GM18508 (cell line): ENCODE measurements around the gene ZNF710.
"Not testable (repeated sequence)": the region's sequence is repeated elsewhere in the genome, so short reads cannot be mapped to it uniquely, and the experiment has no call there.

ENCODE experiments used
- ATAC-seq: cut with Tn5 transposase; IDR thresholded peaks from one replicate; pipeline ENCODE4 v1.9.1; 2021; ENCODE audit warnings: moderate number of reproducible peaks; ENCODE audit not compliant: insufficient read depth, unreplicated experiment

ZNF710 gene

DNA sequence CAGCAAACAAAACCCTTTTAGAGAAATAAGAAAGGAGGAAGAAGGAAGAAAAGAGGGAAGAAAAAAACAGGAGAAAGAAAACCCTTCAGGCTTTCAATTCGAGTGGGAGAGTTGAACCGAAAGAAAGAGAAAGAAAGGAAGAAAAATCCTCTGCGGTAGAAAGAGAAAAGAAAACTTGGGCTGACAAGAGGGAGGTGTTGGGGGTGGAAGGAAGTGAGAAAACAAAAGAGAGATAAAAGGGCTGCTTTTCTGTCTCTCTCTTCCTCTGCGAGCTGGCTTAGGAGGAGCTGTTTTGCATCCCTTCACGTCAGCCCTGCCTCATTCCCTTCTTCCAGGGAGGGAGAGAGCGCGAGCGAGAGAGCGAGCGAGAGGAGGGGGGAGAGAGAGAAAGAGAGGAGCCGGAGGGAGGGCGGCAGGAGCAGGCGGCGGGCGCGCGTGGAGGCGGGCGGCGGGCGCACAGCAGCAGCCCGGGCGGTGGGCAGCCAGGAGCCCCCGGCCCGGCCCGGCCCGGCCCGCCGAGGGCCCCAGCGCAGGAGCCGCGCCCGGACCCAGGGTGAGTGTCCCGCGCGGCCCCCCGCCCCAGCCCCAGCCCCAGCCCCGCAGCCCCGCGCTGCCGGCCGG is at the start of gene ZNF710:
Gene ZNF710 (plus strand): TSS at position 263 of the 621 bp plus-strand sequence. CDS start 65,814 bp downstream, outside the sequence.
- no peak for ATAC-seq

DNA sequence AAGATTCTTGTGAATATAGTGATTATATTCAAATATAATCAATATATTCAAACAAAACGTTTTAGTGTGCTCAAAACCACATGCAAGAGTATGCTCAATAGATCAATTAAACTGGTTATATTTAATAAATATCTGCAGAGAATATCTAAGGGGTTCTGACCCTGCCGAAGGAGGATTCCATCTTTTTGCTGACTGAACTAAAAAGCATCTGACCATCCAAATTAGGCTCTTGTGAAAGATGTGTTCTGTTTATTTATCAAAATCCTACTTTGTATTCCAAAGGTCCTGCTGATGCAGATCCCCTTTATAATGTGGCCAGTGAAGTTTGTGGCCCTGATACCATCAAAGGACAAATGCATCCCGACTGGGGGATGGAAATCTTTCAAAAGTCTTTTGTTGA is 46.6 kb upstream of the ZNF710 start:
- no peak for ATAC-seq

DNA sequence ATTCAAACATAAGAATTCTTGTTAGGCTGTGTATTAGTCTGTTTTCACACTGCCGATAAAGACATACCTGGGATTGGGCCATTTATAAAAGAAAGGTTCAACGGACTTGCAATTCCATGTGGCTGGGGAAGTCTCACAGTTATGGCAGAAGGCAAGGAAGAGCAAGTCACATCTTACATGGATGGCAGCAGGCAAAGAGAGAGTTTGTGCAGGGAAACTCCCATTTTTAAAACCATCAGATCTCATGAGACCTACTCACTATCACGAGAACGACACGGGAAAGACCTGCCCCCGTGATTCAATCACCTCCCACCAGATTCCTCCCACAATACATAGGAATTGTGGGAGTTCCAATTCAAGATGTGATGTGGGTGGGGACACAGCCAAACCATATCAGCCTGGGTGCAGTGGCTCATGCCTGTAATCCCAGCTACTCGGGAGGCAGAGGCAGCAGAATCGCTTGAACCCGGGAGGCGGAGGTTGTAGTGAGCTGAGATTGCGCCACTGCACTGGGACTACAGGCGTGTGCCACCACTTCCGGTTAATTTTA is 45.6 kb upstream of the ZNF710 start:
- ATAC-seq = not testable (repeated sequence)

DNA sequence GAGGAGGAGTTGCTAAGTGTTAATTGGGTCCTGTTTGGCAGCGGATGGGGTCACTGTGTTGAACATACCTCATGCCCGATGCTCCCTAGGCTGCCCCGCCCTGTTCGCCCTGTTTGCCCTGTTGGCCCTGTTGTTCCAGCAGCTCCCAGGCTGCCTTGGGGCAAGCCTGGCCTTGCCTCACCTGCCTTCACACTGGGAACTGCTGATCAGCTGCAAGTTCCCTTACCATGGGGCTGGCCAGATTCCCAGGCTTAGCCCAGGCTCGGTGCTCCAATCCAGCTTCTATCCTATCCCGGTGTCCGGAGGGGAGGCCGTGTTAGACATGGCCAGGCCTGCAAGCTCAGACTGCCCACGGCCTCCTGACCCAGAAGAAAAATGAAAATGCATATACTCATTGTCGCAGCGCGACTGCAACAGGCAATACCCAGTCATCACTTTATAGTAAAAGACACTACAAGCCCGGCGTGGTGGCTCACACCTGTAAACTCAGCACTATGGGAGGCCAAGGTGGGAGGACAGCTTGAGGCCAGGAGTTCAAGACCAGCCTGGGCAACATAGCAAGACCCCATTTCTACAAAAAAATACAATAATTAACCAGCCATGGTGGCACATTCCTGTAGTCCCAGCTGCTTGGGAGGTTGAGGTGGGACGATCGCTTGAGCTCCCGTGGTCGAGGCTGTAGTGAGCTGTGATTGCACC is 42.9 kb upstream of the ZNF710 start:
- ATAC-seq = no peak

- ATAC-seq = no peak
These were observed 37.6 kb upstream of the ZNF710 start for GRCh38 chr15:89963301-89964231.

- ATAC-seq = no peak
These were observed 36.7 kb upstream of the ZNF710 start for GRCh38 chr15:89964232-89964954.

- no peak for ATAC-seq
These were observed 33.2 kb upstream of the ZNF710 start for GRCh38 chr15:89967881-89968280.

DNA sequence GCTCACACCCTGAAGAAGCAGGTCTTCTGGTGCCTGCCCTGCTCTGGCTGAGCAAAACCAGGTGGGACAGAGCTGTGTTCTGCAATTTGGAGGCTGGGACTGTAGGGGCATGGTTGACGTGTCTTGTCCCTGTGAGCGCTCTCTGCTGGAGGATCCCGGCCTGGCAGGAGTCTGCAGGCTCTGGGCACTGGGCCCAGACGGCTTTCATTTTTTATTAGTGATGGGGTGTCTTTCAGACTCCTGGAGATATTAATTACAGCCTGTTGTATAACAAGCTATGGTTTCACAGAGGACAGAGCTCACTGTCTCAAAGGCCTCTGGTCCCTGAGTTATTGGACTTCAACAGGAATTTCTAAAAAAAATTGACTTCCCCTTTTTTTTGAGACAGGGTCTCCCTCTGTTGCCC is 29.5 kb upstream of the ZNF710 start:
- ATAC-seq = no peak

DNA sequence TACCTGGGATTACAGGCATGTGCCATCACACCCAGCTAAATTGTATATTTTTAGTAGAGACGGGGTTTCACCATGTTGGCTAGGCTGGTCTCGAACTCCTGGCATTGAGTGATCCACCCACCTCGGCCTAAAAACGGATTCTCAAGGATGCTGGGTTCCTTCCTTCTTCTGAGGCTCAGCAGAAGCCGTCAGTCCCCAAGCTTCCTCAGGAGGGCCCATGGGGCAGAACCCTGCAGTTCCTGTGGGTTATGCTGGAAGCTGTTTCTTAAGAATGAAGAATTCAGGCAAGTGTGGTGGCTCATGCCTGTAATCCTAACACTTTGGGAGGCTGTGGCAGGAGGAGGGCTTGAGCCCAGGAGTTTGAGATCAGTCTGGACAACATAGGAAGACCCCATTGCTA is 29.0 kb upstream of the ZNF710 start:
- ATAC-seq = no peak

GRCh38 chr15:89975482-89976245 is 25.5 kb upstream of the ZNF710 start:
- no peak for ATAC-seq

DNA sequence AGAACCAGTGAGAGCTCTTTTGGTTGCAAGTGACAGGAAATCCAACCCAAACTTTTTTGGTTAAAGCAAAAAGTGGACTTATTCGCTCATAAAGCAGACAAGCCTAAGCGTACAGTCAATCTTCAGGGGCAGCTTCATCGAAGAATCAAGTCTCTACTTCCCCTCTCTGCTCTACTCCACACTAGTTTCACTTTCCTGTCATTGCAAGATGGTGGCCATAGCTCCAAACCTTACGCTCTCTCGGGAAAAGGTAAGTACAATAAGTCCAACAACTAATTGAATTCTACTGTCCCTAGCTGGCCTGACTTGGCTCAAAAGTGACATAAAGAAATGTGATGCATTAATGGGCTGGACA is 24.9 kb upstream of the ZNF710 start:
- no peak for ATAC-seq

GRCh38 chr15:89977836-89978235 is 23.3 kb upstream of the ZNF710 start:
- not testable (repeated sequence) for ATAC-seq

DNA sequence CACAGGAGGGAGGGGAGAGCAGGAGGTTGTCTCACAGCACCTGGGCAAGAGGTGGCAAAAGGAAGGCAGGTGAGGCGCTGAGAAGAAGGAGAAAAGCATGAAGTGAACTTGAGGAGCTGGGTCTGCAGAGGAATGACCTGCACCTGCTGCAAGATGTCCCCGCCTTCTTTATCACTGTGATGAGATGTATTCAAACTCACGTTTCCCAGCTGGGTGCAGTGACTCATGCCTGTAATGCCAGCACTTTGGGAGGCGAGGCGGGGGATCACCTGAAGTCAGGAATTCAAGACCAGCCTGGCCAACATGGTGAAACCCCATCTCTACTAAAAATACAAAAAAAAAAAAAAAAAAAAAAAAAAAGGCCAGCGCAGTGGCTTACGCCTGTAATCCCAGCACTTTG is 22.2 kb upstream of the ZNF710 start:
- ATAC-seq = no peak

GRCh38 chr15:89980896-89981295 is 20.2 kb upstream of the ZNF710 start:
- ATAC-seq = no peak

- no peak for ATAC-seq
These were observed 18.6 kb upstream of the ZNF710 start for GRCh38 chr15:89982315-89983055.

- ATAC-seq = no peak
These were observed 17.1 kb upstream of the ZNF710 start for GRCh38 chr15:89984001-89984400.

- no peak for ATAC-seq
These were observed 16.6 kb upstream of the ZNF710 start for GRCh38 chr15:89984421-89985010.

DNA sequence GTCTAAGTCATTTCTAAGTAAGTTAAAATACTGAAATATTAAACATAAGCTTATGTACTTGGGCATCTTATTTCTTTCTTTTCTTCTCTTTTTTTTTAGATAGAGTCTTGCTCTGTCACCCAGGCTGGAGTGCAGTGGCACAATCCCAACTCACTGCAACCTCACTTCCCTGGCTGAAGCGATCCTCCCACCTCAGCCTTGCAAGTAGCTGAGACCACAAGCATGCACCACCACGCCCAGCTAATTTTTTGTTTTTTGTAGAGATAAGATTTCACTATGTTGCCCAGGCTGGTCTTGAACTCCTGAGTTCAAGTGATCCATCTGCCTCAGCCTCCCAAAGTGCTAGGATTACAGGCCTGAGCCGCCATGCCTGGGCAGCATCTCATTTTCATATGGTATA is 16.0 kb upstream of the ZNF710 start:
- no peak for ATAC-seq
